HFFc6 (cell line): ENCODE measurements around the gene NUDT10. TPM values are rescaled to one million over a fixed set of nuclear protein-coding genes. Genes with fewer than 3 reads are reported as not detected.
"Not testable (repeated sequence)": the region's sequence is repeated elsewhere in the genome, so short reads cannot be mapped to it uniquely, and the experiment has no call there.

Experiments used
- DNase-seq: peaks from one replicate; pipeline ENCODE4 v3.0.0-alpha.2; 2018
- H3K27ac Mint-ChIP-seq: 2 replicates; pipeline ENCODE4 v1.8.0; 2020; ENCODE audit warnings: mild to moderate bottlenecking, mixed read lengths
- H3K27me3 Mint-ChIP-seq: 2 replicates; pipeline ENCODE4 v1.8.0; 2021; ENCODE audit warnings: mild to moderate bottlenecking, moderate library complexity, mixed read lengths; ENCODE audit not compliant: insufficient read depth
- H3K36me3 Mint-ChIP-seq: 2 replicates; pipeline ENCODE4 v1.8.0; 2021; ENCODE audit warnings: low read depth, mixed read lengths
- H3K4me1 Mint-ChIP-seq: 2 replicates; pipeline ENCODE4 v1.8.0; 2020; ENCODE audit warnings: low read depth, mixed read lengths
- H3K4me3 Mint-ChIP-seq: 2 replicates; pipeline ENCODE4 v1.8.0; 2020; ENCODE audit warnings: mild to moderate bottlenecking, moderate library complexity, mixed read lengths
- H3K9me3 Mint-ChIP-seq: 2 replicates; pipeline ENCODE4 v1.8.0; 2020; ENCODE audit warnings: mild to moderate bottlenecking, mixed read lengths
- CTCF ChIP-seq: fragments of 200-600 bp; sonication (generic); IDR thresholded peaks from 2 replicates; pipeline ENCODE4 v1.5.0; 2021; ENCODE audit warnings: antibody characterized with exemption, mild to moderate bottlenecking
- long read RNA-seq: library from polyadenylated mRNA; unstranded; transcript quantifications from one replicate; pipeline ENCODE4 v2.0.0, GENCODE V29; 2019
- total RNA-seq, 6 experiments: library from RNA; stranded (reverse); fragmentation: NEBNext Ultra II Directional; extraction: Animal tissue kit (Norgen Biotek cat#: 25700); gene quantifications; 2 replicates in 1 of 6; 3 replicates in 5 of 6; pipeline ENCODE4 v1.2.3, GENCODE V29; 2021

Gene NUDT10
- total RNA-seq: under 1 TPM in 2 of 6 experiments, not detected in 4; 0.11 to 0.19 TPM
- long read RNA-seq, partial matches to known transcripts: 0 of 1 reads
- long read RNA-seq, other reads (novel, unspliced or antisense): 0 of 1 reads

- H3K27ac Mint-ChIP-seq: no peak within 1 kb of the TSS
- H3K36me3 Mint-ChIP-seq: no peaks in the 10 kb centered on the region
- no peaks in the 10 kb centered on the region for H3K9me3 Mint-ChIP-seq
- no peaks in the 10 kb centered on the region for H3K4me1 Mint-ChIP-seq
- no peak for DNase-seq
- H3K4me3 Mint-ChIP-seq: peak within 1 kb of the TSS; percentile 63; the same call in 1 of the 2 replicates
- TF ChIP-seq CTCF: no peak
- no peaks in the 10 kb centered on the region; the same call in 1 of the 2 replicates for H3K27me3 Mint-ChIP-seq
Observed at GRCh38 chrX:51332188-51332942, at the start of gene NUDT10. NUDT10 (plus strand) TSS chrX:51332822; CDS start chrX:51332966, 144 bp downstream.

- Mint-ChIP-seq H3K4me3 (no peak overlapping the region), H3K4me1 (no peaks in the 10 kb centered on the region), H3K9me3 (peaks cover 5% of the 10 kb centered on the region), H3K27ac (no peak overlapping the region), H3K27me3 (no peaks in the 10 kb centered on the region), H3K36me3 (no peaks in the 10 kb centered on the region)
- no peak for TF ChIP-seq CTCF
- DNase-seq: no peak
Observed at GRCh38 chrX:51292421-51292820, 40.2 kb upstream of the NUDT10 start.

GRCh38 chrX:51296138-51296537 is 36.5 kb upstream of the NUDT10 start:
- H3K4me1 Mint-ChIP-seq: no peaks in the 10 kb centered on the region
- DNase-seq: no peak
- no peak for TF ChIP-seq CTCF
- peaks cover 12% of the 10 kb centered on the region for H3K9me3 Mint-ChIP-seq
- H3K27me3 Mint-ChIP-seq: no peaks in the 10 kb centered on the region
- H3K27ac Mint-ChIP-seq: no peak overlapping the region
- H3K36me3 Mint-ChIP-seq: no peaks in the 10 kb centered on the region
- no peak overlapping the region for H3K4me3 Mint-ChIP-seq

- H3K27me3 Mint-ChIP-seq: no peaks in the 10 kb centered on the region; the same call in 1 of the 2 replicates
- H3K36me3 Mint-ChIP-seq: no peaks in the 10 kb centered on the region
- no peak overlapping the region for H3K4me3 Mint-ChIP-seq
- no peaks in the 10 kb centered on the region for H3K9me3 Mint-ChIP-seq
- no peak for DNase-seq
- H3K27ac Mint-ChIP-seq: no peak overlapping the region
- no peak for TF ChIP-seq CTCF
- no peaks in the 10 kb centered on the region for H3K4me1 Mint-ChIP-seq
Observed at GRCh38 chrX:51316271-51316670, 16.4 kb upstream of the NUDT10 start.

GRCh38 chrX:51332943-51333785 is 542 bp downstream of the NUDT10 start:
- not testable (repeated sequence) for DNase-seq, H3K27me3 Mint-ChIP-seq, H3K9me3 Mint-ChIP-seq, H3K27ac Mint-ChIP-seq, H3K36me3 Mint-ChIP-seq, H3K4me1 Mint-ChIP-seq
- H3K4me3 Mint-ChIP-seq: peak overlapping the region; percentile 63; the same call in 1 of the 2 replicates

- no peak for TF ChIP-seq CTCF
- Mint-ChIP-seq H3K4me3 (no peak overlapping the region), H3K4me1 (no peaks in the 10 kb centered on the region), H3K36me3 (no peaks in the 10 kb centered on the region), H3K27me3 (peaks cover 2% of the 10 kb centered on the region), H3K27ac (no peak overlapping the region), H3K9me3 (no peaks in the 10 kb centered on the region)
- DNase-seq: peak; percentile 2
Observed at GRCh38 chrX:51334276-51334675, 1.7 kb downstream of the NUDT10 start.
